GM12878 (cell line): Measurements from ENCODE around the gene RHOT1. TPM values are rescaled to one million over a fixed set of nuclear protein-coding genes. Genes with fewer than 3 reads are reported as not detected.

Experiments used
- ATAC-seq: fragments of 200-7000 bp; cut with Tn5 transposase; 3 replicates; pipeline ENCODE4 v1.9.1; 2020; ENCODE audit warnings: mild to moderate bottlenecking, moderate library complexity
- BruUV-seq: library from RNA; stranded (reverse); fragments of 400-500 nt; replicated peaks from 2 replicates; lab custom pipeline; 2021; lab: Mats Ljungman, UMichigan
- CTCF ChIA-PET: fragments of 300-600 bp; sonication (Branson Sonifier 250); formaldehyde crosslinking; extraction: SDS; loops from one replicate; lab custom pipeline; 2021; ENCODE audit warnings: inconsistent platforms; lab: Yijun Ruan, JAX
- POLR2A ChIA-PET: fragments of 350-600 bp; formaldehyde crosslinking; extraction: SDS; loops from one replicate; lab custom pipeline; 2021; ENCODE audit warnings: inconsistent platforms; lab: Charles Lee
- RAD21 ChIA-PET: fragments of 300-600 bp; sonication (Branson Sonifier 250); formaldehyde crosslinking; loops from one replicate; lab custom pipeline; 2023; ENCODE audit warnings: antibody characterized with exemption; ENCODE audit not compliant: unreplicated experiment; lab: Charles Lee
- SMC1A ChIA-PET: fragments of 300-600 bp; sonication (Branson Sonifier 250); formaldehyde crosslinking; loops from one replicate; lab custom pipeline; 2023; ENCODE audit not compliant: unreplicated experiment, uncharacterized antibody; lab: Charles Lee
- DNase-seq: peaks from one replicate; pipeline ENCODE4 v3.0.0-alpha.2; 2011; ENCODE audit warnings: low read depth, low spot score
- FAIRE-seq: peaks from 3 replicates; lab custom pipeline; 2011; peaks lifted over from hg19 to GRCh38; lab: Jason Lieb, UNC
- H2AFZ ChIP-seq: 2 replicates; pipeline ENCODE4 v1.6.0; 2011; ENCODE audit warnings: low read depth, low read length, control low read depth; ENCODE audit not compliant: control insufficient read depth
- H3K27ac ChIP-seq: 2 replicates; pipeline ENCODE4 v1.5.1; 2011; ENCODE audit warnings: control low read depth; ENCODE audit not compliant: control insufficient read depth, insufficient read depth
- H3K27me3 ChIP-seq, 2 experiments: replicated peaks in 1 of 2; 2 replicates each; pipeline versions ENCODE4 v1.6.0 to v1.6.1; 2011; ENCODE audit warnings: low read length in 1 of 2; ENCODE audit not compliant: control insufficient read depth in 2 of 2, insufficient read depth in 2 of 2
- H3K36me3 ChIP-seq, 2 experiments: 2 replicates each; pipeline ENCODE4 v1.5.1; 2011; ENCODE audit warnings: low read length in 1 of 2; ENCODE audit not compliant: control insufficient read depth in 2 of 2, insufficient read depth in 2 of 2
- H3K4me1 ChIP-seq: 2 replicates; pipeline ENCODE4 v1.6.1; 2011; ENCODE audit warnings: mild to moderate bottlenecking, low read length, moderate library complexity, mixed read lengths; ENCODE audit not compliant: control insufficient read depth, insufficient read depth
- H3K4me2 ChIP-seq: 2 replicates; pipeline ENCODE4 v1.6.0; 2011; ENCODE audit warnings: control low read depth; ENCODE audit not compliant: control insufficient read depth, insufficient read depth
- H3K4me3 ChIP-seq: fragments of 200-600 bp; sonication (generic); 2 replicates; pipeline ENCODE4 v1.5.1; 2016
- H3K79me2 ChIP-seq: 2 replicates; pipeline ENCODE4 v1.6.0; 2011; ENCODE audit warnings: low read length; ENCODE audit not compliant: control insufficient read depth, insufficient read depth
- H3K9ac ChIP-seq: 2 replicates; pipeline ENCODE4 v1.8.0; 2011; ENCODE audit warnings: low read length, control low read depth, mixed read lengths; ENCODE audit not compliant: control insufficient read depth, insufficient read depth
- H3K9me3 ChIP-seq: replicated peaks from 3 replicates; pipeline ENCODE4 v1.5.1; 2011; ENCODE audit warnings: mild to moderate bottlenecking, low read length; ENCODE audit not compliant: control insufficient read depth, insufficient read depth
- H4K20me1 ChIP-seq: 2 replicates; pipeline ENCODE4 v1.6.0; 2011; ENCODE audit not compliant: control insufficient read depth, insufficient read depth
- ATF3 ChIP-seq: IDR thresholded peaks from 2 replicates; pipeline ENCODE4 v1.6.1; 2011; ENCODE audit warnings: low read depth, mild to moderate bottlenecking, low read length, moderate library complexity, borderline replicate concordance; ENCODE audit errors: extremely low read depth
- BCL3 ChIP-seq: IDR thresholded peaks from 2 replicates; pipeline ENCODE4 v1.6.1; 2011; ENCODE audit warnings: borderline replicate concordance, low read depth, mild to moderate bottlenecking, moderate library complexity, low read length; ENCODE audit not compliant: insufficient read depth, poor library complexity, severe bottlenecking
- CBX3 ChIP-seq: fragments of 200-600 bp; sonication (generic); IDR thresholded peaks from 2 replicates; pipeline ENCODE4 v1.6.1; 2016; ENCODE audit warnings: low read depth, borderline replicate concordance
- EZH2 ChIP-seq: IDR thresholded peaks from 2 replicates; pipeline ENCODE4 v1.6.1; 2012; ENCODE audit warnings: low read depth, mild to moderate bottlenecking, control low read depth, inconsistent platforms, low read length, borderline replicate concordance; ENCODE audit not compliant: control insufficient read depth
- HDAC2 ChIP-seq: fragments of 200-600 bp; sonication (generic); IDR thresholded peaks from 2 replicates; pipeline ENCODE4 v1.6.1; 2017
- IRF5 ChIP-seq: fragments of 450-650 bp; IDR thresholded peaks from 2 replicates; pipeline ENCODE4 v1.6.1; 2017; ENCODE audit warnings: borderline replicate concordance
- JUNB ChIP-seq: IDR thresholded peaks from 2 replicates; pipeline ENCODE4 v1.6.1; 2016; ENCODE audit warnings: antibody characterized with exemption, mild to moderate bottlenecking
- MTA3 ChIP-seq: IDR thresholded peaks from 2 replicates; pipeline ENCODE4 v1.6.1; 2012; ENCODE audit warnings: low read length, inconsistent platforms, borderline replicate concordance
- NR2F1 ChIP-seq: fragments of 450-650 bp; conservative IDR thresholded peaks from 2 replicates; pipeline ENCODE4 v1.6.1; 2017; ENCODE audit warnings: mild to moderate bottlenecking
- PBX3 ChIP-seq: IDR thresholded peaks from 2 replicates; pipeline ENCODE4 v1.6.1; 2011; ENCODE audit warnings: mild to moderate bottlenecking, low read depth, low read length, moderate library complexity; ENCODE audit not compliant: insufficient replicate concordance
- PRDM15 ChIP-seq: fragments of 450-650 bp; formaldehyde crosslinking; IDR thresholded peaks from 2 replicates; pipeline ENCODE4 v1.4.0; 2020; ENCODE audit warnings: mild to moderate bottlenecking, moderate library complexity
- RCOR1 ChIP-seq: conservative IDR thresholded peaks from 2 replicates; pipeline ENCODE4 v1.6.1; 2012; ENCODE audit warnings: low read depth, low read length, improper control_type of control experiment
- YBX1 ChIP-seq: fragments of 450-650 bp; IDR thresholded peaks from 2 replicates; pipeline ENCODE4 v1.6.1; 2016; ENCODE audit warnings: antibody characterized with exemption
- YY1 ChIP-seq: IDR thresholded peaks from 2 replicates; pipeline ENCODE4 v1.6.1; 2011; ENCODE audit warnings: low read depth, mild to moderate bottlenecking, low read length
- ZNF384 ChIP-seq: IDR thresholded peaks from 2 replicates; pipeline ENCODE4 v1.6.1; 2012; ENCODE audit warnings: low read depth, mild to moderate bottlenecking, low read length, improper control_type of control experiment, borderline replicate concordance
- WGBS: methylation state at CpG from one replicate; pipeline ENCODE4 v1.1.6; 2016; ENCODE audit warnings: low lambda C conversion rate; ENCODE audit not compliant: insufficient replicate concordance, insufficient coverage; ENCODE audit errors: missing lambda C conversion rate; 5-methylcytosine and 5-hydroxymethylcytosine counted together
- in situ Hi-C: fragments of 300-500 bp; cut with MboI; formaldehyde crosslinking; loops from 9 replicates; pipeline ENCODE4 v1.14.3; 2018; ENCODE audit warnings: mixed read lengths
- intact Hi-C: fragments of 100-400 bp; cut with micrococcal nuclease; formaldehyde crosslinking; loops from one replicate; pipeline ENCODE4 v1.14.2; 2022; ENCODE audit not compliant: unreplicated experiment
- polyA plus RNA-seq, 11 experiments: library from polyadenylated mRNA; depleted of rRNA in 4 of 11; unstranded in 6 of 11; stranded (reverse) in 5 of 11; fragments of >200 nt; fragmentation: Nextera tagmentation in 4 of 11; fragmentation: Illumina TruSeq in 1 of 11; extraction: Ambion mirVana in 4 of 11; extraction: Trizol in 1 of 11; gene quantifications; 1 replicate in 1 of 11; 2 replicates in 10 of 11; pipeline versions ENCODE4 v1.2.1 to v1.2.3, GENCODE V29; 2011 to 2016; ENCODE audit warnings: inconsistent platforms in 2 of 11, missing spikeins in 2 of 11, low read depth in 1 of 11
- total RNA-seq, 4 experiments: library from RNA; depleted of rRNA in 3 of 4; stranded (reverse); fragments of >200 nt in 3 of 4; fragmentation: Illumina TruSeq in 1 of 4; extraction: Trizol in 1 of 4; gene quantifications; 2 replicates each; pipeline versions ENCODE4 v1.2.1 to v1.2.3, GENCODE V29; 2013 to 2021

The RHOT1 gene
- total and polyA plus RNA-seq, 10 of the 15 experiments (the other 5 are each of a cell fraction or from before 2014, with no cell fraction given), result 13.3 to 68.2 (median 22.8) TPM

GRCh38 chr17:32215696-32216095, 73.4 kb downstream of the RHOT1 start (continued):
- TF ChIP-seq PBX3, result no peak
- no peak for TF ChIP-seq YBX1
- no peak for TF ChIP-seq ZNF384
- no peak for TF ChIP-seq PRDM15
- no peak for TF ChIP-seq ATF3
- TF ChIP-seq, all 136 proteins: peak for 0

- ATAC-seq (no peak), FAIRE-seq (no peak), DNase-seq (no peak)
- Histone ChIP-seq H3K4me1 (peaks cover 21% of the 10 kb centered on the region), H3K36me3 (0 out of 4 replicates have a peak, but pooled peaks cover 0 to 3% of the 10 kb centered on the region in 2 experiments), H3K4me2 (no peak overlapping the region; the same call in 1 of the 2 replicates), H3K27me3 (no peaks in the 10 kb centered on the region), H4K20me1 (no peaks in the 10 kb centered on the region), H3K9me3 (no peaks in the 10 kb centered on the region), H3K79me2 (no peaks in the 10 kb centered on the region), H3K9ac (no peak overlapping the region), H2AFZ (no peak overlapping the region), H3K27ac (no peak overlapping the region), H3K4me3 (no peak overlapping the region)
- CTCF ChIA-PET, result interaction anchor here (2.3 kb wide), 1 partner anchor 96 kb away, joined by 8 read pairs; no protein-coding TSS in a partner anchor
- intact Hi-C loops, result no loop called here
- in situ Hi-C loops, result no loop called here
- no TSS peak for BruUV-seq
- SMC1A ChIA-PET, result interaction anchor here (1.1 kb wide), 1 partner anchor 9 kb away, joined by 3 read pairs; no protein-coding TSS in a partner anchor
- WGBS, result 100% methylated on average over 3 of the region's 3 CpGs
- RAD21 ChIA-PET, result no interaction called here
- POLR2A ChIA-PET, result interaction anchor here (0.5 kb wide), 1 partner anchor 152 kb away, joined by 4 read pairs; no protein-coding TSS in a partner anchor
- TF ChIP-seq YY1 (no peak), JUNB (no peak), CBX3 (no peak), HDAC2 (no peak), BCL3 (no peak), NR2F1 (no peak), RCOR1 (no peak), IRF5 (no peak), EZH2 (no peak), MTA3 (no peak)
Measured at GRCh38 chr17:32222621-32223020, 80.3 kb downstream of the RHOT1 start.
